Midbrain (tissue), 1 donor: ENCODE results near the gene CCDC174.
"Not testable (repeated sequence)": the region's sequence is repeated elsewhere in the genome, so short reads cannot be mapped to it uniquely, and the experiment has no call there.

ENCODE experiments used
- DNase-seq: peaks from one replicate; lab custom pipeline; 2025; lab: John Stamatoyannopoulos, UW

Gene CCDC174

GRCh38 chr3:14652360-14652907 lies 872 bp downstream of the CCDC174 start:
- DNase-seq, result not testable (repeated sequence)

- DNase-seq, result no peak
Observed at GRCh38 chr3:14657579-14657978, 6.0 kb downstream of the CCDC174 start.

GRCh38 chr3:14658978-14659377 lies 7.4 kb downstream of the CCDC174 start:
- no peak for DNase-seq

- DNase-seq, result no peak
Observed at GRCh38 chr3:14660942-14661341, 9.4 kb downstream of the CCDC174 start.

- DNase-seq, result no peak
Observed at GRCh38 chr3:14663396-14664135, 12.0 kb downstream of the CCDC174 start.

GRCh38 chr3:14664170-14664569 lies 12.6 kb downstream of the CCDC174 start:
- no peak for DNase-seq

GRCh38 chr3:14672588-14672987 lies 21.0 kb downstream of the CCDC174 start:
- DNase-seq, result no peak

- no peak for DNase-seq
Observed at GRCh38 chr3:14674841-14675240, 23.3 kb downstream of the CCDC174 start, which contains the start of gene C3orf20. Gene C3orf20, plus strand, starts transcription at chr3:14675141. Its CDS starts 7,573 bp downstream, at chr3:14682714.

- DNase-seq, result no peak
Observed at GRCh38 chr3:14676881-14677280, 25.3 kb downstream of the CCDC174 start.

GRCh38 chr3:14678015-14678503 lies 26.5 kb downstream of the CCDC174 start:
- no peak for DNase-seq

- no peak for DNase-seq
Observed at GRCh38 chr3:14680115-14680514, 28.6 kb downstream of the CCDC174 start.

- no peak for DNase-seq
Observed at GRCh38 chr3:14680716-14681115, 29.2 kb downstream of the CCDC174 start.

- no peak for DNase-seq
Observed at GRCh38 chr3:14684447-14684846, 32.9 kb downstream of the CCDC174 start.

- no peak for DNase-seq
Observed at GRCh38 chr3:14685179-14685578, 33.6 kb downstream of the CCDC174 start.

- DNase-seq, result no peak
Observed at GRCh38 chr3:14687360-14687759, 35.8 kb downstream of the CCDC174 start.

GRCh38 chr3:14688525-14688924 lies 37.0 kb downstream of the CCDC174 start:
- no peak for DNase-seq

GRCh38 chr3:14689247-14689980 lies 37.9 kb downstream of the CCDC174 start:
- DNase-seq, result no peak

- no peak for DNase-seq
Observed at GRCh38 chr3:14691239-14691638, 39.7 kb downstream of the CCDC174 start.

- no peak for DNase-seq
Observed at GRCh38 chr3:14691719-14692118, 40.2 kb downstream of the CCDC174 start.

- DNase-seq, result no peak
Observed at GRCh38 chr3:14698601-14699244, 47.2 kb downstream of the CCDC174 start.

GRCh38 chr3:14699643-14700042 lies 48.1 kb downstream of the CCDC174 start:
- DNase-seq, result no peak

GRCh38 chr3:14700891-14701290 lies 49.3 kb downstream of the CCDC174 start:
- no peak for DNase-seq
